Measurements from ENCODE around the gene FUT7. TPM values are rescaled to one million over a fixed set of nuclear protein-coding genes. Genes with fewer than 3 reads are reported as not detected.

The FUT7 gene, protein sequence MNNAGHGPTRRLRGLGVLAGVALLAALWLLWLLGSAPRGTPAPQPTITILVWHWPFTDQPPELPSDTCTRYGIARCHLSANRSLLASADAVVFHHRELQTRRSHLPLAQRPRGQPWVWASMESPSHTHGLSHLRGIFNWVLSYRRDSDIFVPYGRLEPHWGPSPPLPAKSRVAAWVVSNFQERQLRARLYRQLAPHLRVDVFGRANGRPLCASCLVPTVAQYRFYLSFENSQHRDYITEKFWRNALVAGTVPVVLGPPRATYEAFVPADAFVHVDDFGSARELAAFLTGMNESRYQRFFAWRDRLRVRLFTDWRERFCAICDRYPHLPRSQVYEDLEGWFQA
- 0.06 to 0.07 TPM (median 0.06 TPM) in 4 of 5 replicates, not detected in the other for total RNA-seq (2022; extraction: Qiagen RNA extraction)

DNA sequence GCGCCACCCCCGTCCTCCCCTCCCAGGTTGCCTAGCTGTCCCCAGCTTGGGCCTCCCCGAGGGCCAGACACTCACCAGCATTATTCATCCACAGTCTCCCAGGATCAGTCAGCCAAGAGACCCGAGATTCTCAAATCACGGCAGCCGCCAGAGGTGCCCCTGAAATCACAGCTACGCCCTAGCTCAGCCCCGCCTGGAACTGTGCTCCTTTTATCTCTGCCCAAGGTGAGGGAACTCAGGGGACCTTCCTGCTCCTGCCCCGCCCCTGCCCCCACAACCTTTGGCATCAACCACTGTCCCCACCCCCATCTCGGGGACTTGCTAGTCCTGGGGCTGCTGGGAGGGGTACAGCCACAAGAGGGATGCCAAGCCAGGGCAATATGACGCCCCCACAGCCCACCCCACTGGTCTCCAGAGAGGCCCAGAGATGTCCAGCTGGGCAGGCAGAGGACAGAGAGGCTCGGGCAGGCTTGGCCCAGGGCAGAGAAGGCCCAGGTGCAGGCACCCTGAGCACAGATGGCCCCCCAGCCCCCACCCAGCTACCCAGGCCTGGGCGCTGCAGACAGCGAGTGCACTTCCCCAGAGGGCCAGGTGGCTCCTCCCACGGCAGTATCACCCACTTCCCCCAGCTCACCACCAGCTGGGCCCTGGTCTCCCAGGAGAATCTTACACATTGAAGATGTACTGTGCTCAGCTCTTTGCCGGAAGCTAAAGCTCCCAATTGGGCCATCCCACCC is at the start of gene FUT7:
Gene FUT7, minus strand, starts transcription at position 185 of the 737 bp plus-strand sequence. Its CDS starts 97 bp downstream, at position 88.

DNA sequence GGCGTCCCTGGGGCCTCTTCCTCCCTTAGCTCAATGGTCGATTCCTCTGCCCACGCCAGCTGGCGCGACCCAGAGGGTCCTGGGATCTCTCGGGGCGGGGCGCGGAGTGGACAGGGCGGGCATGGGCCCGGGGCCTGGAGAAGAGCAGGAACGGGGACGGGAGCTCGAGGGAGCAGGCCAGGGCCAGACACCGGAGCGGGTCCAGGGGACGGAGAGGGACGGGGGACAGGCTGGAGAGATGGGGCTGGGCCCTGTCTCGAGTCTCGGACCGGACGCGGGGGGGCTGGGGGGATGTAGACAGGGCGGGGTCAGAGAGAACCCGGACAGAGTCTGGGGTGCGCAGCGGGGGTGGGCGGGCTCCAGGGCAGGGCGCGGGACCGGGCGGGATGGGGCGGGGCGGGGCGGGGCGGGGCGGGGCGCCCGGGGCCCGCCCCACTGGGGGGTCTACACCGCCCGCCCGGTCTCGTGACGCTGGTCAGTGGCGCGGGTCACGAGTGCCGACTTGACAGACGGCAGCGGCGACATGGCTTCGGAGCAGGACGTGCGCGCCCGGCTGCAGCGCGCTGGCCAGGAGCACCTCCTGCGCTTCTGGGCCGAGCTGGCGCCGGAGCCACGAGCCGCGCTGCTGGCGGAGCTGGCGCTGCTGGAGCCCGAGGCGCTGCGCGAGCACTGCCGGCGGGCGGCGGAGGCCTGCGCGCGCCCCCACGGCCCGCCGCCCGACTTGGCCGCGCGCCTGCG is 45.3 kb upstream of the FUT7 start, which contains the start of gene UAP1L1:
Gene UAP1L1, plus strand, starts transcription at position 508 of the 738 bp plus-strand sequence. Its CDS starts 16 bp downstream, at position 524.

DNA sequence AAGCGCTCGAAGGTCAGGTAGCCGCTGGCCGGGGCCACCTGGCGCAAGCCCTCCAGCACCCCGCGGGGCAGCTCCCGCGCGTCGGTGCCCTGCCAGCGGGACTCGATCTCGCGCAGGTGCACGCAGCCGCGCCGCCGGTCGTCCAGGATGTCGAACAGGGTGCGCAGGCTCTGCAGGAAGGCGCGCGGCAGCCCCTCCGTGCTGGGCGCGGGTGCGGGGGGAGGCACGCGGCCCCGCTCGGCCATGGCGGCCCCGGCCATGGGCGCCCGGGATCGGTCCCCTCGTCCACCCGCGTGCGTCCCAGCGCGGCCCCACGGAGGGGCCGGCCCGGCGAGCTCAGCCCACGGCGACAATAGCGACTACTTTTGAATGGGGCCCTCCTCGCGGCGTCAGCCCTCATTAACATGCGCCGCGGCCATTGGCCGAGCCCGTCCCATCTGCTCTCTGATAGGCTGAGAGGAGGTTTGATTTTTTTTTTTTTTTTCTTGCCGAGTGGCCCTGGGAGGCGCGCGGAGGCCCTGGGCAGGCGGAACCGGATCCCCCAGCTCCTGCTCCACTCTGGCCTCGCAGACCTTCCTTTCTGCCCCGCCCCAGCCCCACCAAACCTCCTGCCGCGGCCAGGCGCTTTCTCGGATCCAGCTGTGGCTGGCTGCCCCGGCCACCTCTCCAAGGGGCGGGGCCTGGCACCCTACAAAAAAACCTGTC is 38.5 kb upstream of the FUT7 start, which contains the start of gene SAPCD2:
Gene SAPCD2, minus strand, starts transcription at position 357 of the 705 bp plus-strand sequence. Its CDS starts 97 bp downstream, at position 260.

DNA sequence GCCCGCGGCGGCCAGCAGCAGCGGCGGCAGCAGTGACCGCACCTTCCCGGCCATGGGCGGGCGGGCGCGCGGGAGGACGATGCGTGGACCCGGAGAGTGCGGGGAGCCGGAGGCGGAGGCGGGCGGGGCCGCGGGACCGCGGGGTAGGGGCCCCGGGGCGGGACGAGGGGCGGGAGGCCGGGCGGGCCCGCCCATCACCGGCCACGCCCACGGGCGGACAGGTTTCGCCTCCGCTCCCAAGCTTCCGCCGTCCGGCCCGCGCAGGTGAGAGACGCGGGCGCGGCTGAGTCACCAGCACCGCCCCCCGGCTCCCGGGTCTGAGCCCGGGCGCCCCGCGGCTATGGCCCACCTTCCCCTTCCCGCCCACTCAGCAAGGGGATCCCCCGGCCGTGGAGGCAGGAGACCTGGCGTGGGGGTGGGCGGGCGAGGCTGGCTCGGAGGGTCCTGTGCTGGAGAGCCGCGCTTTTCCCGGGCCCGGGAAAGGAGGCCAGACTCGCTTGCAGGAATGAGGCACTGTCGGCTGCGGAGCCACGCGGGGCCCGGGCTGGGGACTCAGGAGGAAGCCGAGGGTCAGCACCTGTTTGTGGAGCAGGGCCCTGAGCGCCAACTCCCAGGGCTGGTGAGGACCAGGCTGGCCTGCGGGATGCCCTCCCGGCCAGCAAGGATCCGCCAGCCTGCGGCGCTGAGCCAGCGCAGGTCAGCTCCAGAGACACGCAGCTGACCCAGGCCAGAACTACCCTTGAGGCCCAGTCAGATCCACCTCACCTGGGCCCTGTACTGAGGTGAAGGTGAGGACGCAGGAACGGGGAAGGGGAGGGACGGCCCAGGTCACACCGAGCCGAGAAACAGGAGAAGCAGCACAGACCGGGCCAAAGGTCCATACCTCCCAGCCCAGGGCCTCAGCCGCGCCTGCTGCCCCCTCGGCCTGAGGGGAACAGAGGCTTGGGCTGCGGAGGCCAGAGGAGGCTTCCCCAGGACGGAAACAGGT is 22.4 kb upstream of the FUT7 start, which contains the start of gene ENTPD2:
Gene ENTPD2, minus strand, starts transcription at position 118 of the 988 bp plus-strand sequence. Its CDS starts 64 bp downstream, at position 54.

DNA sequence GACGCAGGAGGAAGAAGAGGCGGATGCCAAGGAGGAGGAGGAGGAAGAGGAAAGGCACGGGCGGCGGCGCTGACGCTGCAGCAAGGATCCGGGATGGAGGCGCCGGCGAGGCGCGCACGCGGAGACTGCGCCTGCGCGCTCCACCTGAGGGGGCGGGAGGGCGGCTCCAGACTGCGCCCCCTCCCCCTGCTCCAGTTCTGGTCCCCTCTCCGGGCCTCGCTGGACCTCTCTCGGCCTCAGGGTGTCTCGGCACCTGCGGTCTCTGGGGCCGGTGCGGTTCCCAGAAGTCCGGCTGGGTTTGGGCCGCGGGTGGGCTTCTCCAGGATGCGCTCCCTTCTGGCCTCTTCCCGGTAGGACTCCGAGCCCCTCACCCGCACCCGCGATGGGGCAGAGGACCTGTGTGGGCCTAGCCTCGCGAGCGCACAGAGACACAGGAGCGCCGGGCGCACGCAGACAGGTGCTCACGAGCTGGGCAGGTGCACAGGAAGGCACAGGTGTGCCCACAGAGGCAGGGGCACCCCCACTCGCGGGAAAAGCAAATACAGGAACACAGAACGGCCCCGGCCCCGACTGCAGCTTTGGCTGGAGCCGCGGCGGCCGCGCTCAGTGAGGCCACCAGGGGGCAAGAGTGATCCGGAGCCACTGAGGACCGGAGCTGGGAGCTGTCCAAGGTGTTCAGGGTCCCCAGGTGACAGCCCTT is 14.3 kb upstream of the FUT7 start, which contains the start of gene NPDC1:
Gene NPDC1, minus strand, starts transcription at position 90 of the 700 bp plus-strand sequence. CDS start 188 bp downstream, outside the sequence.

DNA sequence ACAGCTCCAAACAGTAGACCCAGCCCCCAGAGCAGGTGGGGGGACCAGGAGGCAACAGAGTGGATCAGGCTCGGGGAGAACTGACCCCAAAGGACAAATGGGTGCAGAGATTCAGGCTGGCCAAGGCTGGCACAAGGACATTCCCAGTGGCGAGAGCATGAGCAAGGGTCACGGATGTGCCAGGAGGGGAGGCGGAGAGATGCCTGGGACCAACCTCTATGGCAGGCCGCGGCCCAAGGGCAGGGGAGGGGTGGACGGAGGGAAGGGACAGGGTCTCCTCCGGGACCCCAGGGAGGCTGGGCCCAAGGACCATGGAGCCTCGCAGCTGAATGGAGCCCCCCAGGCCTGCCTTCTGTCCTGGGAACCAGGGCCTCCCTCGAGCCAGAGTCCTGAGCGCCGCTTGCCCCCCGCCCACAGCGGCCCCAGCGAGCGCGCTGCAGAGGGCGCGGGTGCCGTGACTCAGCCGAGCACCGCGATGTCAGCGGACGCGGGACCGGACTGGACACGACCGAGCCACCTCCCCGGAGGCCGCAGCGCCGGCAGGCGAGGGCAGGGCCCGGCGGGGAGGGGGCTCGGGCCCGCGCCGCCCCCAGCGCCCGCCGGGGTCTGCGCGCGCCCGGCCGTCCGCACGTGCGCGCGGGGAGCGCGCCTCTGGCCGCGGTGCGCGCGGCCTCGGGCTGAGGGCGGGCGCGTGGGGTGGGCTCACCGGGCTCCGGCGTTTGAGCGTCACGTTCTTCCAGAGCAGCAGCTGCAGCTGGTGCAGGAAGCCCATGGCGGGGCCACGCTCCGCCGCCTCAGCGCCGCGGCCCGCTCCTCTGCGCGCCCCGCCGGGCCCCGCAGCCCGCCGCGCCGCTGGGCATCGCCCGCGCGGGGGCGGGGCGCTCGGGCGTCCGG is 4.3 kb downstream of the FUT7 start, which contains the start of gene ABCA2:
Gene ABCA2, minus strand, starts transcription at position 869 of the 894 bp plus-strand sequence. Its CDS starts 97 bp downstream, at position 772.

DNA sequence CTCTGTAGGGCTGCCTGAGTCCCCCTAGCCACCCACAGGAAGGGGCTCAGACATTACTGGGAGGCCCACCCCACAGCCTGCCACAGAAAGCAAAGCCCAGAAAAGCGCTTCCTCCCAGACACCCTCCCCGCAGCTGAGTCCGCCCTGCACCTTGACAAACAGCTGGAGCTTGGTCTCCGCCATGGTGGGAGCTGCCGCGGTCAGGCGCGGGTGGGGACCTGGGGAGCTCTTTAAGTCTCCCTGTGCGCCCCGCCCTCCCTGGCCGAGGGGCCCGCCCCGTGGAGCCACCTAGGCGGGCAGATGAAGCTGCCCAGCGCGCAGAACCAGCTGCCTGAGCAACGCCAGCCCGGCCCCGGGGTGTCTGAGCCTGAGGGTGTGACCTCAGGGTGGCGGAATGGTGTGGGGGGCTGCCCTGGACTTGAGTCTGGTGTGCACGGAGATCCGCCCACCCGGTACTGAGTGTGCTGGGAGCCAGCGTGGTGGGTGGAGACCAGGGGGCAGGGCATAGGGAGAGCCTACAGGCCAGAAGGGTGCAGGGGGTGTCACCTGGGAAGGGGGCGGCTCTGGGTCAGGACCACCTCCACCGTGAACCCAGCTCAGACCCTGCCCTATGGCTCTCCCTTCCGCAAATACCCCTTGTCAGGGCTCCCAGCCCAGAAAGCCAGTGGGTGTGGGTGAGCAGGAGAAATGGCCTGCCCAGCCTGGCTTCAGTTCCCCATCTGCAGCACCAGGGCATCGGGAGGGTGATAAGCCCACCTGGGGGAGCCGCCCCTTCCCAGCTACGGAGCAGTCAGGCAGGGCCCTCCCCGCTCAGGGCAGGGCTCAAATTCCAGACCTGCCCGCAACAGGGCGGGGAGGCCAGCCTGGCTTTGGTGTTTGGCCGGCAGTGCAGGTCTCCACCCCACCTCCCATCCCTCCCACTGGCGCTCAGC is 35.3 kb downstream of the FUT7 start, which contains the start of gene CLIC3:
Gene CLIC3, minus strand, starts transcription at position 208 of the 932 bp plus-strand sequence. Its CDS starts 25 bp downstream, at position 183.

DNA sequence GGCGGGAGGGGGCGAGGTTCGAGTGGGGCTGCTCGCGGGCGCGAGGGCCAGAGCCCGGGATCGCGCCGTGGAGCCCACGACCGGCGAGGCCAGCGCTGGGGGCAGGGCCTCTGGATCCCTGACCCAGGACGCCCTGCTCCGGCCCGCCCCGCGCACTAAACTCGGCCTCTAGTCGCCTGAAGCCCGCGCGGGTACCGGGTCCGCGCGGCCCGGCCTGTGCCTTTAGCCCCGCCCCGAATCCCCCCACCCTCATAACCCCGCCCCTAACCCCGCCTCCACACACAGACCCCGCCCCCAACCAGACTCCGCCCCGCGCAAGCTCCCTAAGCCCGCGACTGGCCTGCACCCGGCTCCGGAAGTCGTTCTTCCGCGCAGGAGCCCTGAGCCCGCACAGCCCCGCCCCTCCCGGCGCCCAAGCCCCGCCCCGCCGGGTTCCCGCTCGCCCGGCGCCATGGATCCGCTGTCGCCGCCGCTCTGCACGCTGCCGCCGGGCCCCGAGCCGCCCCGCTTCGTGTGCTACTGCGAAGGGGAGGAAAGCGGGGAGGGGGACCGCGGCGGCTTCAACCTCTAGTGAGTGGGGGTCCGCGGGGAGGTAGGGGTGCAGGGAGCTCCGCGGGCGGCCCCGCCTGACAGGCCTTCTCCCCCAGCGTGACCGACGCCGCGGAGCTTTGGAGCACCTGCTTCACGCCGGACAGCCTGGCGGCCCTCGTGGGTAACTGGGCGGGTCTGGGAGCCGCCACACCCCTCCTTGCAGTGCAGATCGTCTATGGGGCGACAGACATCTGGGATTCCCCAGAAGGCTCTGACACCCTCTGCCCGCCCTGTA is 39.7 kb downstream of the FUT7 start, which contains the start of gene PAXX:
Gene PAXX, plus strand, starts transcription at position 430 of the 826 bp plus-strand sequence. Its CDS starts 22 bp downstream, at position 452.

DNA sequence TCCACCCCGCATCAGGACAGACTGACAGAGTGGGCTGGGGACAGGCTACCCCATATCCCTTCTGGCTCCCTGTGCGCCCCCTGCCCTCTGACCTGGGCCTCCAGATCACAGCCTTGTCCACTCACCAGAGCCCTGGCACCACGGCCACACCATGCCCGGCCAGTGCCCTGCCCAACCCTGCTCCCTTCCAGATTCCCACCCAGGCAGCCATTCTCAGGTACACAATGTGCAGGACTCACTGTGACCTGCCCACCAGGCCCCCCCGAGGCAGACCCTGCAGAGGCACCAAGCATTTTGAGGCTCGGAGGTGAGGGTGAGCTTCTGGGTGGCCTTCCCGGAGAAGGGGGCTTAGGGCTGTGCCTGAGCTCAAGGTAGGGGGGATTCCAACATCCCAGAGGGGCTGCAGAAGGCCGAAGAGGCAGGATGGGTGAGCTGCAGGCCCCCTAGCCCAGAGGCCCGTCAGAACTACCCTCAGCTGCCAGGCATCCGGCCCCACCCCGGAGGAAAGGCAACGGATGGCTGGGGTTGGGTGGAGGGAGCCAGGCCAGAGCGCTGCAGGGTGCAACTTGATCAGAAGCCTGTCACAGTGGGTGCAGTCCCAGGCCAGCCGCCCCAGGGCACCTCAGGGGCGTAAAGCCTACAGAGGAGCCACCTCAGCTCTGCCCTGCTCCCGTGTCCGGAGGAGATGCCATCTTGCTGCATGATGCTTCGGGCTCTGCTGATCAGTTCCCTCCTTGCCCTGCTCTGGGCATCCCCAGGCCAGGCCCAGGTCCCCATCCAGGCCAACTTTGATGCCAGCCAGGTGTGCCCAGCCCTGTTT is 49.4 kb downstream of the FUT7 start, which contains the start of gene LCNL1:
Gene LCNL1, plus strand, starts transcription at position 762 of the 820 bp plus-strand sequence. CDS start 594 bp downstream, outside the sequence.

Other genes with a start within 250 kb of the FUT7 start
- 64.4 to 82.3 TPM (median 79.7 TPM) in 5 replicates for gene TMEM141, start 240.7 kb downstream of the FUT7 start, total RNA-seq (2022; extraction: Qiagen RNA extraction)
- gene CCDC183, start 235.8 kb downstream of the FUT7 start, total RNA-seq (2022; extraction: Qiagen RNA extraction): 0.19 to 0.38 TPM (median 0.28 TPM) in 5 replicates
- gene RABL6, start 224.1 kb downstream of the FUT7 start, total RNA-seq (2022; extraction: Qiagen RNA extraction): 63.0 to 83.9 TPM (median 80.3 TPM) in 5 replicates
- 3.7 to 4.5 TPM (median 4.1 TPM) in 5 replicates for gene AJM1, start 189.6 kb downstream of the FUT7 start, total RNA-seq (2022; extraction: Qiagen RNA extraction)
- gene PHPT1, start 182.7 kb downstream of the FUT7 start, total RNA-seq (2022; extraction: Qiagen RNA extraction): 250 to 343 TPM (median 299 TPM) in 5 replicates
- 1.5 to 4.6 TPM (median 3.8 TPM) in 5 replicates for gene MAMDC4, start 179.7 kb downstream of the FUT7 start, total RNA-seq (2022; extraction: Qiagen RNA extraction)
- 415 to 505 TPM (median 466 TPM) in 5 replicates for gene EDF1, start 165.8 kb downstream of the FUT7 start, total RNA-seq (2022; extraction: Qiagen RNA extraction)
- 37.2 to 59.4 TPM (median 50.2 TPM) in 5 replicates for gene TRAF2, start 145.6 kb downstream of the FUT7 start, total RNA-seq (2022; extraction: Qiagen RNA extraction)
- 65.5 to 105 TPM (median 98.0 TPM) in 5 replicates for gene FBXW5, start 87.3 kb downstream of the FUT7 start, total RNA-seq (2022; extraction: Qiagen RNA extraction)
- 0.87 to 1.4 TPM (median 1.3 TPM) in 5 replicates for gene C8G, start 86.8 kb downstream of the FUT7 start, total RNA-seq (2022; extraction: Qiagen RNA extraction)
- 0.58 to 2.4 TPM (median 1.5 TPM) in 5 replicates for gene LCN12, start 79.8 kb downstream of the FUT7 start, total RNA-seq (2022; extraction: Qiagen RNA extraction)
- 0.47 to 1.4 TPM (median 0.62 TPM) in 5 replicates for gene PTGDS, start 54.6 kb downstream of the FUT7 start, total RNA-seq (2022; extraction: Qiagen RNA extraction)
- 0.07 to 0.24 TPM (median 0.18 TPM) in 5 replicates for gene LCNL1, start 49.1 kb downstream of the FUT7 start, total RNA-seq (2022; extraction: Qiagen RNA extraction)
- 42.6 to 85.1 TPM (median 74.1 TPM) in 5 replicates for gene PAXX, start 39.7 kb downstream of the FUT7 start, total RNA-seq (2022; extraction: Qiagen RNA extraction)
- gene CLIC3, start 35.5 kb downstream of the FUT7 start, total RNA-seq (2022; extraction: Qiagen RNA extraction): 3.2 to 7.2 TPM (median 5.6 TPM) in 5 replicates
- 19.1 to 28.9 TPM (median 24.6 TPM) in 5 replicates for gene ABCA2, start 3.9 kb downstream of the FUT7 start, total RNA-seq (2022; extraction: Qiagen RNA extraction)
- 37.5 to 92.6 TPM (median 80.3 TPM) in 5 replicates for gene NPDC1, start 14.1 kb upstream of the FUT7 start, total RNA-seq (2022; extraction: Qiagen RNA extraction)
- gene ENTPD2, start 22.0 kb upstream of the FUT7 start, total RNA-seq (2022; extraction: Qiagen RNA extraction): 2.9 to 6.2 TPM (median 5.7 TPM) in 5 replicates
- 14.8 to 26.1 TPM (median 23.7 TPM) in 5 replicates for gene SAPCD2, start 38.5 kb upstream of the FUT7 start, total RNA-seq (2022; extraction: Qiagen RNA extraction)
- gene UAP1L1, start 45.4 kb upstream of the FUT7 start, total RNA-seq (2022; extraction: Qiagen RNA extraction): 8.9 to 14.8 TPM (median 10.9 TPM) in 5 replicates
- 44.5 to 54.0 TPM (median 52.2 TPM) in 5 replicates for gene MAN1B1, start 54.9 kb upstream of the FUT7 start, total RNA-seq (2022; extraction: Qiagen RNA extraction)
- 66.9 to 123 TPM (median 112 TPM) in 5 replicates for gene DPP7, start 82.6 kb upstream of the FUT7 start, total RNA-seq (2022; extraction: Qiagen RNA extraction)
- 0.11 to 0.91 TPM (median 0.63 TPM) in 5 replicates for gene GRIN1, start 107.1 kb upstream of the FUT7 start, total RNA-seq (2022; extraction: Qiagen RNA extraction)
- 0.39 to 1.9 TPM (median 1.2 TPM) in 5 replicates for gene LRRC26, start 138.0 kb upstream of the FUT7 start, total RNA-seq (2022; extraction: Qiagen RNA extraction)
- not detected in 5 replicates for gene TMEM210, start 140.0 kb upstream of the FUT7 start, total RNA-seq (2022; extraction: Qiagen RNA extraction)
- 21.8 to 36.5 TPM (median 33.4 TPM) in 5 replicates for gene ANAPC2, start 156.5 kb upstream of the FUT7 start, total RNA-seq (2022; extraction: Qiagen RNA extraction)
- 98.0 to 157 TPM (median 144 TPM) in 5 replicates for gene SSNA1, start 156.6 kb upstream of the FUT7 start, total RNA-seq (2022; extraction: Qiagen RNA extraction)
- 8.2 to 12.3 TPM (median 11.7 TPM) in 5 replicates for gene TPRN, start 168.7 kb upstream of the FUT7 start, total RNA-seq (2022; extraction: Qiagen RNA extraction)
- gene TMEM203, start 173.6 kb upstream of the FUT7 start, total RNA-seq (2022; extraction: Qiagen RNA extraction): 35.4 to 47.2 TPM (median 45.3 TPM) in 5 replicates
- gene NDOR1, start 173.6 kb upstream of the FUT7 start, total RNA-seq (2022; extraction: Qiagen RNA extraction): 11.5 to 17.4 TPM (median 15.7 TPM) in 5 replicates
- 0.91 to 2.8 TPM (median 2.1 TPM) in 5 replicates for gene RNF208, start 190.2 kb upstream of the FUT7 start, total RNA-seq (2022; extraction: Qiagen RNA extraction)
- gene CYSRT1, start 193.1 kb upstream of the FUT7 start, total RNA-seq (2022; extraction: Qiagen RNA extraction): 3.0 to 5.0 TPM (median 5.0 TPM) in 5 replicates
- gene RNF224, start 195.4 kb upstream of the FUT7 start, total RNA-seq (2022; extraction: Qiagen RNA extraction): 0.12 to 0.38 TPM (median 0.25 TPM) in 5 replicates
- 0.03 to 0.15 TPM (median 0.10 TPM) in 4 of 5 replicates, not detected in the other for gene SLC34A3, start 198.8 kb upstream of the FUT7 start, total RNA-seq (2022; extraction: Qiagen RNA extraction)
- 633 to 818 TPM (median 765 TPM) in 5 replicates for gene TUBB4B, start 209.2 kb upstream of the FUT7 start, total RNA-seq (2022; extraction: Qiagen RNA extraction)
- gene STPG3, start 219.2 kb upstream of the FUT7 start, total RNA-seq (2022; extraction: Qiagen RNA extraction): not detected in 5 replicates
- gene NELFB, start 223.2 kb upstream of the FUT7 start, total RNA-seq (2022; extraction: Qiagen RNA extraction): 46.9 to 62.8 TPM (median 58.2 TPM) in 5 replicates
- gene TOR4A, start 245.6 kb upstream of the FUT7 start, total RNA-seq (2022; extraction: Qiagen RNA extraction): 18.3 to 26.4 TPM (median 25.4 TPM) in 5 replicates